Measurements from ENCODE around the gene LHX3.

DNA sequence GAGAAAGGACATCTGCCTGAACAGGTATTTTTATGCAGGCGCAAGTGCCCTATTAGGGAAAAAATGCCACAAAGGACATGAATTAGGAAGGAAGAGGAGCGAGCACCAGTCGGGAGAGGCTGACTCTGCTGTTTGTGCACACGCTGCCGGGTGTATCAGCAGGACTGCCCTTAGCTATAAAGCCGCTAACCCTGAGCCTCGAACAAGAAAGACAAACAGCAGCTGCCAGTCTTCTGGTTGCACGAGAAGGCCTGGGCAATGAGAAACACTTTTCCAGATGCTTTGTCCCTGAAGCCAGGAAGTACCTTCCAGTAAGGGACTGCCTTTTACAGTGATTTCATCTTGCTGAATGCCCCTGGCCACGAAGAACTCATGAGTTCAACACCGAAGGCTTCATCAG is 28.0 kb upstream of the LHX3 start:
- TF ChIP-seq CTCF (IDR thresholded peaks at IDR 0.05) (no peak), POLR2A (IDR thresholded peaks at IDR 0.05) (no peak), POLR2AphosphoS5 (IDR thresholded peaks at IDR 0.05) (no peak), EP300 (IDR thresholded peaks at IDR 0.05) (no peak)

Data from stomach (tissue), 4 donors.